Body of pancreas (tissue), 4 donors: ENCODE measurements around the gene HSD17B1. TPM values are rescaled to one million over a fixed set of nuclear protein-coding genes. Genes with fewer than 3 reads are reported as not detected.

Experiments
- ATAC-seq: fragments of 150-250 bp; one replicate; pipeline ENCODE4 v1.9.1; 2016
- DNase-seq, 4 donors: peaks; one replicate each; pipeline ENCODE4 v3.0.0-alpha.2; 2019
- H3K27ac ChIP-seq, 4 donors: fragments of 200-600 bp; sonication (generic); 1 replicate in 3 of 4; 2 replicates in 1 of 4; pipeline versions ENCODE4 v1.5.1 to v1.6.1; 2016 to 2019; ENCODE audit warnings: mild to moderate bottlenecking in 1 of 4, mixed read lengths in 1 of 4, moderate library complexity in 1 of 4
- H3K27me3 ChIP-seq, 2 donors: fragments of 200-600 bp; sonication (generic); one replicate each; pipeline ENCODE4 v1.6.0; 2016; ENCODE audit warnings: mild to moderate bottlenecking in 1 of 2
- H3K36me3 ChIP-seq, 2 donors: fragments of 200-600 bp; sonication (generic); replicated peaks in 1 of 2; 2 replicates each; pipeline ENCODE4 v1.5.1; 2016; ENCODE audit warnings: low read depth in 2 of 2; ENCODE audit not compliant: insufficient read depth in 1 of 2
- H3K4me1 ChIP-seq: fragments of 200-600 bp; sonication (generic); one replicate; pipeline ENCODE4 v1.6.0; 2016
- H3K4me3 ChIP-seq, 2 donors: fragments of 200-600 bp; sonication (generic); 1 replicate in 1 of 2; 2 replicates in 1 of 2; pipeline ENCODE4 v1.5.1; 2016 to 2019
- H3K9me3 ChIP-seq, 3 donors: fragments of 200-600 bp; sonication (generic); 1 replicate in 2 of 3; 2 replicates in 1 of 3; pipeline ENCODE4 v1.5.1; 2016
- CTCF ChIP-seq, 7 experiments: fragments of 450-650 bp in 4 of 7; fragments of 200-600 bp in 3 of 7; sonication (generic) in 3 of 7; IDR thresholded peaks; one replicate each; pipeline ENCODE4 v1.5.1; 2016 to 2019; ENCODE audit warnings: antibody characterized with exemption in 7 of 7
- POLR2A ChIP-seq, 3 donors: fragments of 450-650 bp; IDR thresholded peaks; one replicate each; pipeline ENCODE4 v1.6.1; 2016; ENCODE audit warnings: antibody characterized with exemption in 3 of 3, mild to moderate bottlenecking in 2 of 3
- WGBS, 2 donors: methylation state at CpG; one replicate each; pipeline ENCODE4 v1.1.5; 2017; 5-methylcytosine and 5-hydroxymethylcytosine counted together
- intact Hi-C: fragments of 100-400 bp; cut with DNase I; formaldehyde crosslinking; loops from one replicate; pipeline ENCODE4 v1.15.1; 2023
- total RNA-seq, 2 donors: library from RNA; depleted of rRNA; stranded (reverse); fragments of >200 nt; gene quantifications; one replicate each; pipeline ENCODE4 v1.1.0, GENCODE V29; 2016

HSD17B1 gene
- total RNA-seq, 2 donors from 2014 or later = 0.78 to 9.2 TPM

- Histone ChIP-seq H3K36me3 (peaks cover 22 to 49% of the 10 kb centered on the region in 2 donors), H3K4me1 (peaks cover 14% of the 10 kb centered on the region), H3K9me3 (no peaks in the 10 kb centered on the region), H3K27me3 (no peaks in the 10 kb centered on the region), H3K4me3 (no peak overlapping the region), H3K27ac (peak overlapping the region in 2 of 4 donors; percentile 30 to 50)
- ATAC-seq (no peak), DNase-seq (no peak)
- 72 to 89% methylated on average over 9 of the region's 9 CpGs for WGBS, 2 donors
- intact Hi-C loops = no loop called here
- TF ChIP-seq CTCF (IDR thresholded peaks at IDR 0.05) (no peak), POLR2A (IDR thresholded peaks at IDR 0.05) (no peak)
These were observed 32.2 kb downstream of the HSD17B1 start for GRCh38 chr17:42584880-42585279.

- TF ChIP-seq POLR2A (IDR thresholded peaks at IDR 0.05) = no peak
- no peak for TF ChIP-seq CTCF (IDR thresholded peaks at IDR 0.05)
- peak; percentile 64 for ATAC-seq
- no peaks in the 10 kb centered on the region for H3K9me3 ChIP-seq
- H3K27me3 ChIP-seq = no peaks in the 10 kb centered on the region
- peaks cover 22 to 51% of the 10 kb centered on the region in 2 donors for H3K36me3 ChIP-seq
- no peak overlapping the region for H3K4me3 ChIP-seq
- intact Hi-C loops = no loop called here
- peak in 1 of 4 donors; percentile 39 for DNase-seq
- WGBS, 2 donors = 22 to 25% methylated on average over 1 of the region's 1 CpG
- H3K27ac ChIP-seq = peak overlapping the region in 2 of 4 donors; percentile 30 to 50
- H3K4me1 ChIP-seq = peaks cover 14% of the 10 kb centered on the region
These were observed 32.6 kb downstream of the HSD17B1 start for GRCh38 chr17:42585353-42585752.

GRCh38 chr17:42586514-42587230, 33.9 kb downstream of the HSD17B1 start:
- H3K27ac ChIP-seq = peak overlapping the region in 1 of 4 donors; percentile 1
- no peak overlapping the region for H3K4me3 ChIP-seq
- peaks cover 18 to 51% of the 10 kb centered on the region in 2 donors for H3K36me3 ChIP-seq
- TF ChIP-seq POLR2A (IDR thresholded peaks at IDR 0.05) (no peak), CTCF (IDR thresholded peaks at IDR 0.05) (no peak)
- H3K27me3 ChIP-seq = no peaks in the 10 kb centered on the region
- ATAC-seq (no peak), DNase-seq (no peak)
- intact Hi-C loops = no loop called here
- peaks cover 14% of the 10 kb centered on the region for H3K4me1 ChIP-seq
- no peaks in the 10 kb centered on the region for H3K9me3 ChIP-seq
- WGBS, 2 donors = 77 to 83% methylated on average over 7 of the region's 7 CpGs

- Histone ChIP-seq H3K4me1 (peaks cover 4% of the 10 kb centered on the region), H3K27ac (no peak overlapping the region), H3K36me3 (peaks cover 0 to 25% of the 10 kb centered on the region in 2 donors), H3K9me3 (no peaks in the 10 kb centered on the region), H3K27me3 (no peaks in the 10 kb centered on the region), H3K4me3 (no peak overlapping the region)
- no peak for DNase-seq
- intact Hi-C loops = no loop called here
- no peak for ATAC-seq
- no peak for TF ChIP-seq CTCF (IDR thresholded peaks at IDR 0.05)
- no peak for TF ChIP-seq POLR2A (IDR thresholded peaks at IDR 0.05)
- 94 to 97% methylated on average over 2 of the region's 2 CpGs for WGBS, 2 donors
These were observed 38.2 kb downstream of the HSD17B1 start for GRCh38 chr17:42590886-42591285.

GRCh38 chr17:42591411-42591810, 38.7 kb downstream of the HSD17B1 start:
- H3K36me3 ChIP-seq = peaks cover 0 to 24% of the 10 kb centered on the region in 2 donors
- no peak for ATAC-seq

More at GRCh38 chr17:42591411-42591810, 38.7 kb downstream of the HSD17B1 start:
- H3K4me1 ChIP-seq = no peaks in the 10 kb centered on the region
- TF ChIP-seq CTCF (IDR thresholded peaks at IDR 0.05) (no peak), POLR2A (IDR thresholded peaks at IDR 0.05) (no peak)
- WGBS, 2 donors = 88 to 91% methylated on average over 9 of the region's 9 CpGs
- H3K27ac ChIP-seq = no peak overlapping the region
- H3K27me3 ChIP-seq = no peaks in the 10 kb centered on the region
- H3K9me3 ChIP-seq = no peaks in the 10 kb centered on the region
- no peak for DNase-seq
- intact Hi-C loops = no loop called here
- no peak overlapping the region for H3K4me3 ChIP-seq
